Measurements from ENCODE around the gene NAGLU. TPM values are rescaled to one million over a fixed set of nuclear protein-coding genes. Genes with fewer than 3 reads are reported as not detected.

Gene NAGLU
- total RNA-seq, 1 donor from 2014 or later = 6.2 TPM

DNA sequence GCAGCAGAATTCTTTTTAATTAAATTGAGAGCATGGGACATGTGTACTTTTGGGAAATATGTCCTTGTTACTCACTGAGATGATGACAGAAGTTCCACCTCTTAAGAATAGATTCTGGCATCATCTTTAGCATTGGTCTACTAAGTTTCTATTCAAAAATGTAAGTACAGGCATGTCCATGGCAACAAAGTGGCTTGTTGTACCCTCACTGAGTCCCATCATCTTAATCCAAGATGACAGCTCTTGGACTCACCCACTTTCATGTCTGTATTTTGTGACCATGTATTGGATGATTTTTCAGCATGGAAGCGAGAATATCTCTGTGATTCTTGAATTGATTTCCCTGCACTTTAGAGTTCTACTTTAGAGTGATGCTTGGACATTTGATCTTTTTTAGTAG, 33.1 kb upstream of the NAGLU start:
- no peak overlapping the region for H3K4me2 ChIP-seq
- H3K27ac Mint-ChIP-seq = no peak overlapping the region
- H3K36me3 Mint-ChIP-seq = peaks cover 23% of the 10 kb centered on the region
- no peaks in the 10 kb centered on the region for H3K36me3 ChIP-seq
- no peaks in the 10 kb centered on the region for H3K9me3 ChIP-seq (ENCODE audit: low read depth)
- no peak overlapping the region for H3K27ac ChIP-seq
- TF ChIP-seq EZH2 (IDR thresholded peaks at IDR 0.05) (no peak), EZH2phosphoT487 (IDR thresholded peaks at IDR 0.05) (no peak)
- no peaks in the 10 kb centered on the region for H4K20me1 ChIP-seq (ENCODE audit: low read depth)
- H3K27me3 Mint-ChIP-seq (ENCODE audit: insufficient read depth, low read depth) = peaks cover 7% of the 10 kb centered on the region
- H3K4me1 Mint-ChIP-seq = peaks cover 20% of the 10 kb centered on the region
- H3K9ac ChIP-seq = no peak overlapping the region
- H2AFZ ChIP-seq (replicated peaks) = no peak overlapping the region
- no peaks in the 10 kb centered on the region for H3F3A ChIP-seq (ENCODE audit: low read depth)
- H3K79me2 ChIP-seq (ENCODE audit: low read depth) = no peaks in the 10 kb centered on the region
- H3K4me1 ChIP-seq = peaks cover 9% of the 10 kb centered on the region
- H3K4me3 ChIP-seq = no peak overlapping the region
- no peak for DNase-seq (ENCODE audit: low spot score)
- H3K9me3 Mint-ChIP-seq = no peaks in the 10 kb centered on the region
- no peak overlapping the region for H3K4me3 Mint-ChIP-seq
- H3K27me3 ChIP-seq = no peaks in the 10 kb centered on the region

DNA sequence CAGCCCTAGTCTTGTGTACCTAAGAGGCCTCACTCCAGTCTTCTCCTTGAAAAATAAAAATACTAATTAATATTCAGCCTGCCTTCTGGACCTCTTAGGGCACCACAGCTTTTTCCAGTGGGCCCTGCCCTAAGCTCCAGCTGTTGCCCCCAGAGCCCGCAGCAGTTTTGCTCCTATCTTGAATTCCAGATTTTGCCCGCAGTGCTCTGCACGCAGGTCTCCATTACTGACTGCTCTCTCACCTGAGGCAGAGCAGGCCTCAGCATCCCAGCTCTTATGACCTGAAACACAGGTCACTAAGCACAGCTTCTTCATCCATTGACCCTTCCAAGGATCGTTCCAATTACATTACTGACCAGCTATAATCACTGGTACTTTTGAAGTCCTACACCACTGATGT, 28.4 kb upstream of the NAGLU start:
- no peak overlapping the region for H3K4me3 ChIP-seq
- TF ChIP-seq, protein P1, sequence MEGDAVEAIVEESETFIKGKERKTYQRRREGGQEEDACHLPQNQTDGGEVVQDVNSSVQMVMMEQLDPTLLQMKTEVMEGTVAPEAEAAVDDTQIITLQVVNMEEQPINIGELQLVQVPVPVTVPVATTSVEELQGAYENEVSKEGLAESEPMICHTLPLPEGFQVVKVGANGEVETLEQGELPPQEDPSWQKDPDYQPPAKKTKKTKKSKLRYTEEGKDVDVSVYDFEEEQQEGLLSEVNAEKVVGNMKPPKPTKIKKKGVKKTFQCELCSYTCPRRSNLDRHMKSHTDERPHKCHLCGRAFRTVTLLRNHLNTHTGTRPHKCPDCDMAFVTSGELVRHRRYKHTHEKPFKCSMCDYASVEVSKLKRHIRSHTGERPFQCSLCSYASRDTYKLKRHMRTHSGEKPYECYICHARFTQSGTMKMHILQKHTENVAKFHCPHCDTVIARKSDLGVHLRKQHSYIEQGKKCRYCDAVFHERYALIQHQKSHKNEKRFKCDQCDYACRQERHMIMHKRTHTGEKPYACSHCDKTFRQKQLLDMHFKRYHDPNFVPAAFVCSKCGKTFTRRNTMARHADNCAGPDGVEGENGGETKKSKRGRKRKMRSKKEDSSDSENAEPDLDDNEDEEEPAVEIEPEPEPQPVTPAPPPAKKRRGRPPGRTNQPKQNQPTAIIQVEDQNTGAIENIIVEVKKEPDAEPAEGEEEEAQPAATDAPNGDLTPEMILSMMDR (IDR thresholded peaks at IDR 0.05) = no peak
- TF ChIP-seq EZH2 (IDR thresholded peaks at IDR 0.05) (no peak), EZH2phosphoT487 (IDR thresholded peaks at IDR 0.05) (no peak)
- no peaks in the 10 kb centered on the region for H4K20me1 ChIP-seq (ENCODE audit: low read depth)
- Mint-ChIP-seq H3K27ac (no peak overlapping the region), H3K27me3 (ENCODE audit: insufficient read depth, low read depth) (peaks cover 6% of the 10 kb centered on the region), H3K4me1 (peaks cover 24% of the 10 kb centered on the region), H3K36me3 (peaks cover 33% of the 10 kb centered on the region), H3K4me3 (no peak overlapping the region), H3K9me3 (no peaks in the 10 kb centered on the region)
- no peak overlapping the region for H3K27ac ChIP-seq
- no peaks in the 10 kb centered on the region for H3K27me3 ChIP-seq
- H3K4me1 ChIP-seq = peaks cover 9% of the 10 kb centered on the region
- DNase-seq (ENCODE audit: low spot score) = no peak
- H3K36me3 ChIP-seq = no peaks in the 10 kb centered on the region
- no peaks in the 10 kb centered on the region for H3K9me3 ChIP-seq (ENCODE audit: low read depth)
- no peak overlapping the region for H3K4me2 ChIP-seq
- H3K9ac ChIP-seq = no peak overlapping the region
- no peak overlapping the region for H2AFZ ChIP-seq (replicated peaks)
- H3K79me2 ChIP-seq (ENCODE audit: low read depth) = no peaks in the 10 kb centered on the region
- no peaks in the 10 kb centered on the region for H3F3A ChIP-seq (ENCODE audit: low read depth)

DNA sequence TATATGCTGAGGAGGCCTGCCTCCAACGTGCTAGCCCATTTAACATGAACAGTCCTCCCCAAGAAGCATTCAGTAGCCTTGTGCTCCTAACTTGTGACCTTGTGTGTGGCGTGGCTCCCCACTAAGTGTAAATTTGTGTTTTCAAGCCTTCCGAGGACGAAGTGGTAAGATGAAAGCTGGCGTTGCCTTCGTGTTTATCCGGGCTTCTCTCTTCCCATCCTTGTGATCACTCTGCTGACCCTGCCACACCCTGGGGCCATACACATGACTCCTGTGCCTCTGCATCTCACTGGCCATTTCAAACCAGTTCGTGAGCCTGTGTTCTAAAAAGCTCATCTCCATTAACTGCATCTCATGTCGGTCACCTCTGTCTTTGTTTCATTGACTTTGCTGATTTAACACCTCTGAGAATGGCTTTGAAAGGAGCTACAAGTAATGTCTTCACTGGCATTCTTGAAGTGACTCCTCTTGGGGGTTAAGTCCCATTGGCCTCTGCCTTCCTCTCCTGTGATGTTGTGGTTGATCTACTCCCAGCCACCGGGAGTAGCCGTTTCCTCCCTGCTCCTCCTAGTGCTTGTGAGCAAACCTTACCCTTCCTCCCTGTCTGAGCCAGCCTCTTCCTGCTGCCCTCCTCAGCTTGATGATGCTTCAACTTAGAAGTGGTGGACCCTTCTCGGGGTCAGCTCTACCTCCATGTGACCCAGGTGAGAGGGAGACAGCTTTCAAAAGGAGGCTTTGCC, 27.4 kb upstream of the NAGLU start:
- TF ChIP-seq, protein P1 (IDR thresholded peaks at IDR 0.05) = no peak
- TF ChIP-seq EZH2 (IDR thresholded peaks at IDR 0.05) (no peak), EZH2phosphoT487 (IDR thresholded peaks at IDR 0.05) (no peak)
- no peak overlapping the region for H3K9ac ChIP-seq
- H3K27me3 Mint-ChIP-seq (ENCODE audit: insufficient read depth, low read depth) = peaks cover 5% of the 10 kb centered on the region
- no peaks in the 10 kb centered on the region for H3F3A ChIP-seq (ENCODE audit: low read depth)
- H3K4me3 Mint-ChIP-seq = no peak overlapping the region
- no peak overlapping the region for H3K4me3 ChIP-seq
- H3K27ac Mint-ChIP-seq = no peak overlapping the region
- H4K20me1 ChIP-seq (ENCODE audit: low read depth) = no peaks in the 10 kb centered on the region
- no peaks in the 10 kb centered on the region for H3K9me3 Mint-ChIP-seq
- H3K4me1 ChIP-seq = peaks cover 9% of the 10 kb centered on the region
- peaks cover 28% of the 10 kb centered on the region for H3K36me3 Mint-ChIP-seq
- DNase-seq (ENCODE audit: low spot score) = no peak
- H3K27me3 ChIP-seq = no peaks in the 10 kb centered on the region
- no peaks in the 10 kb centered on the region for H3K36me3 ChIP-seq
- H3K9me3 ChIP-seq (ENCODE audit: low read depth) = no peaks in the 10 kb centered on the region
- H2AFZ ChIP-seq (replicated peaks) = no peak overlapping the region
- H3K79me2 ChIP-seq (ENCODE audit: low read depth) = no peaks in the 10 kb centered on the region
- H3K4me1 Mint-ChIP-seq = peaks cover 30% of the 10 kb centered on the region
- no peak overlapping the region for H3K4me2 ChIP-seq
- H3K27ac ChIP-seq = no peak overlapping the region

DNA sequence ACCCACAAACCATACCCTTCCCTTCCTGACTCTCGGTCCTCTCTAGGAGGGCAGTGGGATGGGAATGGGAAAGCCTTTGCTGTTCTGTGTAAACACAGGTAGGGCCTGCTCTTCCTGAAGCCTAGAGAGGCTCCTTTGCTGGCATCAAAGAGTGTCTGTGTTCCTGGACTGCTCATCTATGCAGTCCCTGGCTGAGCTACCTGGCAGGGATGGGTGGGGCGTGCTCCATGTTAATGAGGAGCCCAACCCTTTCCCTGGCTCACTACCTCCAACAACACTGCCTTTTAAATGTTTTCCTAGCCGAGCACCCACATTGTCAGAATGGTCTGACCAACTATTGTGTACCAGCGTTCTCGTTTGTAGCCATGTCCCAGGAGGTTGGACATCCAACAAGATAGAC, 26.6 kb upstream of the NAGLU start:
- Histone ChIP-seq H3K4me2 (no peak overlapping the region), H3K4me1 (peaks cover 12% of the 10 kb centered on the region), H3K9ac (no peak overlapping the region), H3K4me3 (no peak overlapping the region), H3K36me3 (no peaks in the 10 kb centered on the region), H3F3A (ENCODE audit: low read depth) (no peaks in the 10 kb centered on the region), H3K79me2 (ENCODE audit: low read depth) (no peaks in the 10 kb centered on the region), H3K27ac (no peak overlapping the region), H3K27me3 (no peaks in the 10 kb centered on the region), H2AFZ (replicated peaks) (no peak overlapping the region), H3K9me3 (ENCODE audit: low read depth) (no peaks in the 10 kb centered on the region), H4K20me1 (ENCODE audit: low read depth) (no peaks in the 10 kb centered on the region)
- TF ChIP-seq EZH2phosphoT487 (IDR thresholded peaks at IDR 0.05) (no peak), EZH2 (IDR thresholded peaks at IDR 0.05) (no peak)
- TF ChIP-seq, protein P1 (IDR thresholded peaks at IDR 0.05) = no peak
- no peak overlapping the region for H3K27ac Mint-ChIP-seq
- no peaks in the 10 kb centered on the region for H3K9me3 Mint-ChIP-seq
- no peak for DNase-seq (ENCODE audit: low spot score)
- H3K27me3 Mint-ChIP-seq (ENCODE audit: insufficient read depth, low read depth) = peaks cover 5% of the 10 kb centered on the region
- no peak overlapping the region for H3K4me3 Mint-ChIP-seq
- H3K36me3 Mint-ChIP-seq = peaks cover 28% of the 10 kb centered on the region
- H3K4me1 Mint-ChIP-seq = peaks cover 30% of the 10 kb centered on the region
